NCI-H748 treated with DMSO at 0.1 percent for 48 hours (cell line): ENCODE data around the gene CNOT2.
"Not testable (repeated sequence)": the region's sequence is repeated elsewhere in the genome, so short reads cannot be mapped to it uniquely, and the experiment has no call there.

Source experiments
- DNase-seq: peaks from one replicate; lab custom pipeline; 2025; lab: John Stamatoyannopoulos, UW

The CNOT2 gene

DNA sequence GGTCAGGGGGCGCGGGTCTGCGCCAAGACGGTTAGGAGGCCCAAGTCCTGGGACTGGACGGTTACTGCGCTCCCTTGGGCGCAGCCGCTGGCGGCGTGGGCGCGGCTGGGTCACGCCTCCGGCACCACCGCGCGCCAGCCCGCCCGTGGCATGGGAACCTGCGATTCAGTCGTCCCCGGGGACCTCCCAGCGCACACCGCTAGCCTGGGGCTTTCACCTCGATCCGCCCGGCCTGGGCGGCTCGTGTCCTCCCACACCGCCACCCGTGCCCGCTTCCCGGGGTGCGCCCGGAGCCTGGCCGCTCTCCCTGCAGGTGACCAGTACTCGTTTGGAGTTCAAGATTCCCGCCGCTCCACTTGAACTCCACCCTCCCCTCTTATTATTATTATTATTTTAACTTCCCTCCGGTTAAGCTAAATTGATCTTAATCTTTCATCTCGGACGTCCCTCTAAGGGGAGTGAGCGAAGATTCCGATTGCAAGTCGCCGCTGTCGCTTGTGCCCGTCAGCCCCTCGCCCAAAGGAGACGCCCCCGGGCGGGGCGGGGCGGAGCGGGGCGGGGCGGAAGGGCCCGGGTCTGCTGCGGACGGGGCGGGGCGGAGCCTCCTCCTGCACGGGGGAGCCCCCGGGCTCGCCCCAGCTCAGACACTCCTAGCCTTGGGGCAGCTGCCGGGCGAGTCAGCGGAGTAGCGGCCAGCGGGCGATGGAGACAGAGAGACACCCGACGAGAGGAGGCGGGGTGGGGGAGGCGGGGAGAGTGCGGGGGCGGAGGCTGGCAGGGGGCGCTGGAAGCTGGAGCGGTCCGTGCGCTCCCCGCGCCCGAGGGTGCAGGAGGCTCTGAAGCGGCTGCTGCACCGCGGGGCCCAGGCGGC lies 122.7 kb downstream of the CNOT2 start, which contains the start of gene KCNMB4:
KCNMB4 (plus strand) TSS at position 643 of the 871 bp plus-strand sequence. CDS start 445 bp downstream, outside the sequence.
- DNase-seq, result peak; percentile 39

DNA sequence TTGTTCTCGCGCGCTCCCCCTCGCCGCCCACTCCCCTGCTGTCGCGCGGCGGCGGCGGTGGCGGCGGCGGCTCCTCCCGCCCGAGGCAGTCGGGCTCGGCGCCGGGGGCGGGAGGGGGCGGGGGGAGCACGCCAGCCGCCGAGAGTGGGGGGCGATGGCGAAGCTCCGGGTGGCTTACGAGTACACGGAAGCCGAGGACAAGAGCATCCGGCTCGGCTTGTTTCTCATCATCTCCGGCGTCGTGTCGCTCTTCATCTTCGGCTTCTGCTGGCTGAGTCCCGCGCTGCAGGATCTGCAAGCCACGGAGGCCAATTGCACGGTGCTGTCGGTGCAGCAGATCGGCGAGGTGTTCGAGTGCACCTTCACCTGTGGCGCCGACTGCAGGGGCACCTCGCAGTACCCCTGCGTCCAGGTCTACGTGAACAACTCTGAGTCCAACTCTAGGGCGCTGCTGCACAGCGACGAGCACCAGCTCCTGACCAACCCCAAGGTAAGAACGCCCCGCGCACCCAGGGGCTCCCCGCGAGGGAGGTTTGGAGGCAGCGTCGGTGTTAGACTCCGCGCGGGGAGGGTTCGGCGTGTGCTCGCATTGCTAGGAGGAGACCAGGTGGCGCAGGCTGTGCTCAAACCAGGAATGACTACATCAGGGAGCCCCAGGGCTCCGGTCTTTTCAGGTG lies 123.5 kb downstream of the CNOT2 start:
- DNase-seq, result peak; percentile 38

DNA sequence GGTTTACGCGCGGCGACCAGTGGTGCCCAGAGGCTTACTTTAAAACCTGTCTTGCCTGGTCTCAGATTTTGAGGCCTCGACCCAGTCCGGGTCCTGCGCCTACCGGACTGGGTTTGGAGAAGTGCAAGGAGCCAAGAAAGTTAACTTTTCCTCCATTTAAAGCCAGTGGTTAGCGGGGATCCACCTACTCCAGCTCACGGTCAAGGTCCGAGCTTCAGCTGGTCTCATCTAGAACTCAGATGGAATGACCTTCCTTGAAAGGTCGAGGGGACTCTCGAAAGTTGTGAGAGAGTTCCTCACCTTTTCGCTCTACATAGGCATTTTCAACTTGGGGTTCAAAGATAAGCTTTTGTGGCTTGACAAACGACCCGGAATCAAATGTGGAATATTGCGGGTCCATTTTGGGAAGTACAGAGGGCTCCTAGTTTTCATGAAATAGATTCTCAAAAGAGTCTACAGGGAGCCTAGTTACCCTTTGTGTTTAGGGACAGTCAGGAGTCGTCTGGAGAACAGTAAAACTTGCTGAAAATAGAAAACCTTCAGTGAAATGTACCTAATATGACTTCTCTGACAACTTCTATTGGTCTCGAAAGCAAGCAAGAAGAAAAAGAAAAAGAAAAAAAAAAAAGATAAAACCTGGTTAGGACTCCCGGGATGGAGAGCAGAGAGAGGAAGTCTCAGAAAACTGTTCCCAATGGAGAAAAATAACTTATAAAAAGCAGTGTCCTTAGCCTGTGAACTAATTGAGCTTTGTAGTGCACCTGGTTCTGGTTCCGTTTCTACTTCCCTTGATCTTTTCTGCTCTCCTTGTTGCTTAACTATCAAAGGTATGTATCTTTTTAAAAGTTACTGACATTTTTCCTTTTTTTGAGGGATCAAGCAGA lies 124.3 kb downstream of the CNOT2 start:
- DNase-seq, result peak; percentile 32

DNA sequence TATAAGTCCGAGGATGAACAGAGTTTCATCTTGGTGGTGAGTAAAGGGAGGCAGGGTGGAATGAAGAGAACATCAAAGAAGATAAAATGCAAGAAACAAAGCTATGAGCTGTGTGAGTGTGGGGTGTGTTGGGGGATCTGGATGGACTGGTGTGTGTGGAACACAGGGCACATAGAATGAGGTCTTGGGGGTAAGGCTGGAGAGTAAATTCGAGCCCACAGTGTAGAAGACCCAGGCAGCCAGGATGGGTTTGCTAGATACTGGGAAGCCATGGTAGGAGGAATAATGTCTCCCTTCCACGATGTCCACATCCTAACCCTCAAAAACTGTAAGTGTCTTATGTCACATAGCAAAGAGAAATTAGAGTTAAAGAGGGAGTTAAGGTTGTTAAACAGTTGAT lies 129.6 kb downstream of the CNOT2 start:
- DNase-seq, result no peak

DNA sequence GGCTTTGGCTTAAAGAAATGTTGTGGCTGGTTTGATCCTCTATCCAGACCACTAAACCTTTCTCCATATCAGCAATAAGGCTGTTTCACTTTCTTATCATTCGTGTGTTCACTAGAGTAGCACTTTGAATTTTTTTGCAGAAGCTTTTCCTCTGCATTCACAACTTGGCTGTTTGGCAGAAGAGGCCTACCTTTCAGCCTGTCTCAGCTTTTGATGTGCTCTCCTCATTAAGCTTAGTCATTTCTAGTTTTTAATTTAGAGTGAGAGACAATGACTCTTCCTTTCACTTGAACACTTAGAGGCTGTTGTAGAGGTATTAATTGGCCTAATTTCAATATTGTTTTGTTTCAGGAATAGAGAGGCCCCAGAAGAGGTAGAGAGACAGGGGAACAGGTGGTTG lies 136.6 kb downstream of the CNOT2 start:
- no peak for DNase-seq

DNA sequence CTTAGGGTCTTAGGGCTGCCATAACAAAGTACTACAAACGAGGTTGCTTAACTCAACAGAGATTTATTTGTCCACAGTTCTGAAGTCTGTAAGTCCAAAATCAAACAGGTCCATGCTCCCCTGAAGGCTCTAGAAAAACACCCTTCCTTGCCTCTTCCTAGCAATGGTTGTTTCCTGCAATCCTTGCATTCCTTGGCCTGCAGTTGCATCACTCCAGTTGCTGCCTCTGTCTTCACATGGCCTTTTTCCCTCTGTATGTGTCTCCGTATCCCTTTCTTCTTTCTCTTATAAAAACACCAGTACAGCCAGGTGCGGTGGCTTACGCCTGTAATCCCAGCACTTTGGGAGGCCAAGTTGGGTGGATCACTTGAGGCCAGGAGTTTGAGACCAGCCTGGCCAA lies 140.3 kb downstream of the CNOT2 start:
- no peak for DNase-seq

DNA sequence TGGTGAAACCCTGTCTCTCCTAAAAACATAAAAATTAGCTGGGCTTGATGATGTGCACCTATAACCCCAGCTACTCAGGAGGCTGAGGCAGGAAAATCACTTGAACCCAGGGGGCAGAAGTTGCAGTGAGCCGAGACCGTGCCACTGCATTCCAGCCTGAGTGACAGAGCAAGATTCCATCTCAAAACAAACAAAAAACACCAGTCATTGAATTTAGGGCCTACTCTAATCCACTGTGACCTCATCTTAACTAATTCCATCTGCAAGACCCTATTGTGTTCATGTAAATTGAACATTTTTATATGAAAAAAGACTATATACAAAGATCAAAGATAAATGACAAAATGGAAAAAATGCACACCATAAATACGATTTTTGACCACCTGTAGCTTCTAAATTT lies 140.7 kb downstream of the CNOT2 start:
- DNase-seq, result no peak

DNA sequence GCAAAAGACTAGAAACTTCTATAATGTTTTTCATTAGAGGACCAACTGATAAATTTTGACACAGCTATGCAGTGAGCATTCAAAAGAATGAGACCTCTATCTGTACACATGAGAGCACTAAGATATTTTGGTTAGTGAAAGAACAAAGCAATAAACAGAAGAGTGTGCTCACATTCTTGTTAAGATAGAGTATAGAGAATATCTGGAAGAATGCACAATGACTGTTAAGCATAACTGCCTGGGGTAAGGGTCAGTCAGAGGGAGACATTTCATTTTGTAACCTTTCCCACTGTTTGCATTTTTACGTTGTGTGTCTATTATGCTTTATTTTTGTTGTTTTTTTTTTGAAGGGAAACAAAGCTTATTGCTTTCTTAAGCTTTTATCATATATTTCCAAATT lies 143.5 kb downstream of the CNOT2 start:
- no peak for DNase-seq

DNA sequence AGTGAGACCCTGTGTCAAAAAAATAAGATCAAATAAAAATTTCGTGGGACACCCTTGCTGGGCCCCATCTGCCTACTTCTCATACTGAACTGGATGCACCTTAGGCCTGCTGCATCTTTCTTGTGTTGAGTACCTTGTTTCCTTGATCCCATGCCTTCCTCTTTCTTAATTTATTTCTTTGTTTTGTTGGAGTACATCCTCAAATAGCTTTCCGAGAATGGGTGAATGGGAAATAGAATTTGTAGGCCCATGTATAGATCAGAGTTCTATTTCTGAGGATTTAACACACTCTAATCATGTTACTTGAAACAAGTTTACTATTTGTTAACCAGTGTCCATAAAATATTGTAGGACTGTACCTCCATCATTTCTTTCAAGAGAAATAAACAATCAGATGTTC lies 146.4 kb downstream of the CNOT2 start:
- no peak for DNase-seq

DNA sequence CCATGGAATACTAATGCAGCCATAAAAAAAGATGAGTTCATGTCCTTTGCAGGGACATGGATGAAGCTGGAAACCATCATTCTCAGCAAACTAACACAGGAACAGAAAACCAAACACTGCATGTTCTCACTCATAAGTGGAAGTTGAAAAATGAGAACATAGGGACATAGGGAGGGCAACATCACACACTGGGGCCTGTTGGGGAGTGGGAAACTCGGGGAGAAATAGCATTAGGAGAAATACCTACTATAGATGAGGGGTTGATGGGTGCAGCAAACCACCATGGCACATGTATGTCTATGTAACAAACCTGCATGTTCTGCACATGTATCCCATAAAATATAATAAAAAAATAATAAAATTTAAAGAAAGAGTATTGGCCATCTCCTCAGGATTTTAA lies 149.4 kb downstream of the CNOT2 start:
- DNase-seq, result not testable (repeated sequence)

DNA sequence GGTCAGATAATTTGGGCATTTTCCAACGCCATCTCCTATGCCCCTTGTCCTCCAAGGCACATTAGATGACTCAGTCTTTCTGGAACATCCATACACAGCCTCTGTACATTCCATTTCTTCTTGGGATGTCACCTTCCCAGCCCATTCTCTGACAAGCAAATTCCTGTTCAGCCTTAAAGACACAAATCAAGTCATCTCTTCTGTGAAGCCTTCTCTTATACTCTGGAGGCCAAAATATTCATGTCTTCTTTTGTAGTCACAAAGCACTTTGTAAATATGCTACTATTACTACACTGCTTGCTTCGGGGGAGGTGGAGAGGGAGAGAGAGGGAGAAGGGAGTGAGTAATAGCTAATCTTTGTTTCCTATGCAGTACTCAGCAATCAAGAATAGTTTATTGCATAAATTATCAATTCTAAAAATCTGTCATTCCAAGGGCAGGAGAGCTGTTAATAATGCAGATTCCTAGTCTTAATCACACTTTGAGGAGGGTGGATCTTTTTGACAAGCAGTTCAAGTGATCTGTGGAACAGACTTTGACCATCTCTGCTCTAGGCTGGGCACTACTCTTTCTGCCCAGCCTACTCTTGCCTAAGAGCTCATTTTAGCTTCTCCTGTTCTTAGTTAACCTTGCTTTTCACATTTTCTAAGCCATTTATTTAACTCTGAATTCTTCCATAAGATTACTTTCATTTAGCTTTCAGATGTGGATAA lies 150.7 kb downstream of the CNOT2 start:
- no peak for DNase-seq

DNA sequence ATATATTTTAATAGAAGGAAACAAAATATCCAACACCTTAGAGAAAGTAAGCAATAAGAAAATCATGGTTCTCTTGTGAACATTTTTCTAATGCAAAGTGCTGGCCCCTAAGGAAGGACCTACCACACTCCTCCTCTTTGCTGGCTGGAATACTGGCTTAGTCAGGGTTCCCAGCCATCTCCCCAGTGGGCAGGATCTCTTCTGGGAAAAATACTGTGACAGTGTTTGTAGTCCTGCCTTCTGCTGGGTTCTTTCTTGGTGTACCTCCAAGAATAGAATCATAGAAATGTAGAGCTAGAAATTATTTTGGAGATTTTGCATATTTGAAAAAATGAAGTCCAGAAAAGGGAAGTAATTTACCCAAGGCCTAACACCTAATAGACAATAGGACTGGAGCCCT lies 154.8 kb downstream of the CNOT2 start:
- no peak for DNase-seq

DNA sequence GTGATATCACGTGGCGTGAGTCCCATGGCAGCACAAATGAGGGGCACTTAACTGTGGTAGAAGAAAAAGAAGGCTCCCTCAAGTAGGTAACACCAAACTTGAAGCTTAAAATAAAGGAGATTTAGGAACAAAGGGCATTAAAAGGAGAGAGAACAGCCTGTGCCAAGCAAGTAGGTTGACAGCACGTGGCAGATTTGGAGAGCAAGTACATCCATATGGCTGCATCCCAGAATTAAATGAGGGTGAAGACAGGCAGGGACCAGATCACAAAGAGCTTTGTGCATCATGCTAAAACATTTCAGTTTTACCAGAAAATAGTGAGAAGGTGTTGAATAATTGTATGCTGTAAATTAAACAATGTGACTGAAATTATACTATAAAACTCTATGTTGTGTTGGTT lies 155.6 kb downstream of the CNOT2 start:
- no peak for DNase-seq

DNA sequence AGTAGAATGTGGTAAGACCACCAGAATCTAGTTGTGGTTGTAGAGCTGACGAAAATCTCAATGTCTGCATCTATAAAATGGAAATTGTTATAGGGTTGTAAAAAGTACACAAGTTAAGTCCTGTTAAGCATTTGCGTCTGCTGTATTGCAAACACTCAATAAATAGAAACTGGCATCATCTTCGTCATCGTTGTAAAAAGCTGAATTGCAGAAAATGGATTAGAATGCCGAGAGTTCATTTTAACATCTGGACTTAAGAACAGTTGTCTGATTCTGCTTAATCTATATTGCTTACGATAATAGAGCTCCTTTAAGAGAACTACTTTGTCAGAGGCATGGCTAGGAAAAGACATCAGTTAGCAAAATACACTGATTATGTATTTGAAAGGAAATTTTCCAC lies 156.1 kb downstream of the CNOT2 start:
- DNase-seq, result no peak

DNA sequence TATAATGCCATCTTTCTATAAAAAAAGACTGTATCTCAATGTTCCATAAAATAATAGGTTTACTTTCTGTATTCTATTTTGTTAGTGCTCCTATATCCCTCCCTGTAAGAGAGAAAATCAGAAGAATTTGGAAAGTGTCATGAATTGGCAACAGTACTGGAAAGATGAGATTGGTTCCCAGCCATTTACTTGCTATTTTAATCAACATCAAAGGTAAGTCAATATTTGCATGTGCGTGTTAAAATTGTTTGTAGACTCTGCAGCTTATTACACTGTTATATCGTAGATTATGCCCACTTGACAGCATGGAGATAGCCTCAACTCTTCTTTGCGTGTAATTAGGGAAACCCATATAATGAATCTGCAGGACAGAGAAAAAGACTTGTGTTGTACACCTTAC lies 156.9 kb downstream of the CNOT2 start:
- DNase-seq, result peak; percentile 54

DNA sequence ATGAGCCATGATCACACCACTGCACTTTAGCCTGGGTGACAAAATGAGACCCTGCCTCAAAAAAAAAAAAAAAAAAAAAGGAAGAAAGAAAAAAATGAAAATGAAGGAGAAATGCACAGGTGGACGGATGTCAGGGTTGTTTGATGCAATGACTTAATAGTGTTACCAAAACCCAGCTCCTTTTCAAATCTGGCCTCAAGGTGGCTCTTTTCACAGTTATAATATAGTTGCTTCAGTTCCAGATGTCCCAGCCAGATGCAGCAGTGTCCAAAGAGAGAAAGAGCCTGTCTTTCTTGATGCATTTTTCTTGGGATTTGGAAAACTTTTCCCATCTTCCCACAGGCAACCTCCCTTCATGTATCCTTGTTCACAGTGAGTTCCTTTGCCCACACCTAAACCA lies 159.4 kb downstream of the CNOT2 start:
- no peak for DNase-seq

DNA sequence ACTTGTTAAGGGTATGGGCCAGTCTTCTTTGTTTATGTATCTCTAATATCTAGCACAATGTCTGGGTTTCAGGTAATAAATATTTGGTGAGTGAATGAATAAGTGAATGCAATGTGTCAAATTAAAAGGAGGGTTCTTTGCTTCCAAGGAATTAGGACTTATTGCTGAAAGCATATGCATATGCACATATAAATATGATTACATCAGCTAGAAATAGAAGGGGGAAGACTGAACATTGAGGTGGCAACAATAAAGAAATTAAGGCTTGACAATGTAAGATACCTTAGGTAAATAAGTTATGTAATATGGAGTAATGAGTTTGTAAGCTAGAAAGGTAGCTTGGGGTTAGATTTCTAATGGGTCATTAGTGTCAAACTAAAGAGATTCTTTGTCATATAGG lies 160.6 kb downstream of the CNOT2 start:
- no peak for DNase-seq
